Endothelial cell of umbilical vein (primary cell): ENCODE measurements around the gene PTGDR2.

ENCODE experiments used
- CTCF ChIP-seq, 2 donors: IDR thresholded peaks; 1 replicate in 1 of 2; 2 replicates in 1 of 2; pipeline ENCODE4 v1.5.1; 2011; ENCODE audit warnings: low read length in 2 of 2, mild to moderate bottlenecking in 2 of 2, moderate library complexity in 2 of 2, control low read depth in 1 of 2, inconsistent platforms in 1 of 2, low read depth in 1 of 2; ENCODE audit not compliant: insufficient read depth in 1 of 2; ENCODE audit errors: extremely low read depth in 1 of 2
- EZH2 ChIP-seq: IDR thresholded peaks from 2 replicates; pipeline ENCODE4 v1.6.1; 2012; ENCODE audit warnings: borderline replicate concordance, low read depth, mild to moderate bottlenecking, moderate library complexity, low read length, inconsistent platforms; ENCODE audit not compliant: severe bottlenecking
- GATA2 ChIP-seq: IDR thresholded peaks from 2 replicates; pipeline ENCODE4 v1.7.0; 2011; ENCODE audit warnings: low read depth, mild to moderate bottlenecking, moderate library complexity, mixed read lengths, low read length; ENCODE audit not compliant: insufficient read length, insufficient read depth
- POLR2A ChIP-seq: IDR thresholded peaks from 2 replicates; pipeline ENCODE4 v1.6.1; 2012; ENCODE audit warnings: low read depth, mild to moderate bottlenecking, control low read depth, low read length
- POLR2AphosphoS5 ChIP-seq: IDR thresholded peaks from 2 replicates; pipeline ENCODE4 v1.6.1; 2012; ENCODE audit warnings: low read depth, mild to moderate bottlenecking, control low read depth, low read length, moderate library complexity; ENCODE audit not compliant: insufficient read depth

- no peak for TF ChIP-seq CTCF (IDR thresholded peaks at IDR 0.05; ENCODE audit: extremely low read depth in 1 of 2, insufficient read depth in 1 of 2, low read depth in 1 of 2, low read length in 2 of 2)
- TF ChIP-seq POLR2AphosphoS5, result no peak
- TF ChIP-seq GATA2, result no peak
- TF ChIP-seq EZH2, result no peak
- TF ChIP-seq POLR2A, result no peak
Measured at GRCh38 chr11:60852117-60852981, 3.4 kb downstream of the PTGDR2 start.
